CD4-positive, alpha-beta memory T cell (primary cell): ENCODE results near the gene RALGAPA2. TPM values are rescaled to one million over a fixed set of nuclear protein-coding genes. Genes with fewer than 3 reads are reported as not detected.

Source experiments
- CTCF ChIA-PET: fragments of 350-600 bp; sonication (Branson Sonifier 250); formaldehyde crosslinking; loops from one replicate; lab custom pipeline; 2021; ENCODE audit warnings: inconsistent platforms; ENCODE audit not compliant: partially characterized antibody; lab: Charles Lee
- POLR2A ChIA-PET: fragments of 350-600 bp; sonication (Branson Sonifier 250); formaldehyde crosslinking; loops from one replicate; lab custom pipeline; 2021; ENCODE audit not compliant: partially characterized antibody; lab: Charles Lee
- DNase-seq, 5 donors: peaks; one replicate each; pipeline versions ENCODE4 v3.0.0 to v3.0.0-alpha.2; 2020 to 2022; ENCODE audit warnings: mixed read lengths in 1 of 5
- H3K27ac ChIP-seq: one replicate; pipeline ENCODE4 v1.7.0; 2013; ENCODE audit warnings: low read depth, low read length
- H3K27me3 ChIP-seq: 2 replicates; pipeline ENCODE4 v1.7.0; 2013; ENCODE audit warnings: mild to moderate bottlenecking, low read length, moderate library complexity; ENCODE audit not compliant: insufficient read depth
- H3K36me3 ChIP-seq: 2 replicates; pipeline ENCODE4 v1.7.0; 2013; ENCODE audit warnings: mild to moderate bottlenecking, low read length, moderate library complexity; ENCODE audit not compliant: insufficient read depth
- H3K4me1 ChIP-seq: 2 replicates; pipeline ENCODE4 v1.7.0; 2013; ENCODE audit warnings: mild to moderate bottlenecking, low read length, moderate library complexity; ENCODE audit not compliant: insufficient read depth
- H3K4me3 ChIP-seq, 2 donors: one replicate each; pipeline ENCODE4 v1.7.0; 2013; ENCODE audit warnings: low read length in 2 of 2, mild to moderate bottlenecking in 1 of 2
- H3K9me3 ChIP-seq, 2 donors: one replicate each; pipeline ENCODE4 v1.7.0; 2013; ENCODE audit warnings: low read length in 2 of 2, control low read depth in 1 of 2; ENCODE audit not compliant: control insufficient read depth in 1 of 2
- H3K27ac Mint-ChIP-seq, 7 donors: one replicate each; pipeline ENCODE4 v1.8.0; 2020 to 2021; ENCODE audit warnings: mixed read lengths in 7 of 7, mild to moderate bottlenecking in 6 of 7, inconsistent platforms in 3 of 7, moderate library complexity in 3 of 7
- H3K27me3 Mint-ChIP-seq, 2 donors: one replicate each; pipeline ENCODE4 v1.8.0; 2020 to 2021; ENCODE audit warnings: mixed read lengths in 2 of 2
- H3K36me3 Mint-ChIP-seq, 2 donors: one replicate each; pipeline ENCODE4 v1.8.0; 2020 to 2021; ENCODE audit warnings: mixed read lengths in 2 of 2, inconsistent platforms in 1 of 2, mild to moderate bottlenecking in 1 of 2
- H3K4me1 Mint-ChIP-seq, 4 donors: one replicate each; pipeline ENCODE4 v1.8.0; 2020 to 2021; ENCODE audit warnings: mixed read lengths in 4 of 4, mild to moderate bottlenecking in 1 of 4
- H3K4me3 Mint-ChIP-seq, 8 donors: one replicate each; pipeline ENCODE4 v1.8.0; 2020 to 2021; ENCODE audit warnings: mixed read lengths in 8 of 8, mild to moderate bottlenecking in 7 of 8, moderate library complexity in 6 of 8, inconsistent platforms in 3 of 8
- H3K9me3 Mint-ChIP-seq, 8 donors: one replicate each; pipeline ENCODE4 v1.8.0; 2020 to 2021; ENCODE audit warnings: mixed read lengths in 8 of 8, mild to moderate bottlenecking in 5 of 8, inconsistent platforms in 3 of 8, moderate library complexity in 1 of 8
- intact Hi-C: fragments of 100-400 bp; cut with micrococcal nuclease; formaldehyde crosslinking; loops from one replicate; pipeline ENCODE4 v1.15.1; 2023
- polyA plus RNA-seq, 2 donors: library from polyadenylated mRNA; unstranded; fragments of 300-500 nt; fragmentation: Illumina TruSeq; gene quantifications; one replicate each; pipeline ENCODE4 v1.2.3, GENCODE V29; 2021
- total RNA-seq, 2 experiments: library from RNA; stranded (reverse); gene quantifications; one replicate each; pipeline ENCODE4 v1.2.3, GENCODE V29; 2021

The RALGAPA2 gene
- total and polyA plus RNA-seq, 4 experiments from 2014 or later = 1.6 to 36.3 (median 21.5) TPM

- no peaks in the 10 kb centered on the region for H3K36me3 ChIP-seq
- H3K9me3 ChIP-seq = no peaks in the 10 kb centered on the region
- intact Hi-C loops = no loop called here
- peaks cover 5% of the 10 kb centered on the region for H3K27me3 ChIP-seq
- H3K27me3 Mint-ChIP-seq = peaks cover 38 to 39% of the 10 kb centered on the region in 2 donors
- peak overlapping the region in 1 of 8 donors; percentile 22 for H3K4me3 Mint-ChIP-seq
- no peak for DNase-seq
- no peak overlapping the region for H3K4me3 ChIP-seq
- peaks cover 0 to under 1% (median 0%) of the 10 kb centered on the region in 8 donors for H3K9me3 Mint-ChIP-seq
- H3K27ac Mint-ChIP-seq = no peak overlapping the region
- H3K4me1 ChIP-seq = peaks cover 9% of the 10 kb centered on the region
- ChIA-PET POLR2A (no interaction called here), CTCF (no interaction called here)
- no peak overlapping the region for H3K27ac ChIP-seq
- H3K36me3 Mint-ChIP-seq = no peaks in the 10 kb centered on the region
- peaks cover 9 to 35% (median 15%) of the 10 kb centered on the region in 4 donors for H3K4me1 Mint-ChIP-seq
These were observed 347.6 kb downstream of the RALGAPA2 start for GRCh38 chr20:20364593-20365479.

- POLR2A ChIA-PET = no interaction called here
- CTCF ChIA-PET = no interaction called here
- H3K27ac ChIP-seq = no peak overlapping the region
- Mint-ChIP-seq H3K27me3 (peaks cover 37 to 38% of the 10 kb centered on the region in 2 donors), H3K4me1 (peaks cover 11 to 35% (median 17%) of the 10 kb centered on the region in 4 donors), H3K4me3 (no peak overlapping the region), H3K27ac (no peak overlapping the region), H3K36me3 (no peaks in the 10 kb centered on the region), H3K9me3 (no peaks in the 10 kb centered on the region)
- no peaks in the 10 kb centered on the region for H3K36me3 ChIP-seq
- H3K4me1 ChIP-seq = peaks cover 12% of the 10 kb centered on the region
- H3K27me3 ChIP-seq = peaks cover 5% of the 10 kb centered on the region
- H3K9me3 ChIP-seq = no peaks in the 10 kb centered on the region
- H3K4me3 ChIP-seq = no peak overlapping the region
- no peak for DNase-seq
- intact Hi-C loops = no loop called here
These were observed 348.4 kb downstream of the RALGAPA2 start for GRCh38 chr20:20363799-20364592.

GRCh38 chr20:20363434-20363798 is 349.0 kb downstream of the RALGAPA2 start:
- no peak for DNase-seq
- no peaks in the 10 kb centered on the region for H3K9me3 ChIP-seq
- H3K4me1 Mint-ChIP-seq = peaks cover 11 to 35% (median 17%) of the 10 kb centered on the region in 4 donors
- H3K4me3 ChIP-seq = no peak overlapping the region
- peaks cover 12% of the 10 kb centered on the region for H3K4me1 ChIP-seq
- H3K9me3 Mint-ChIP-seq = no peaks in the 10 kb centered on the region
- no peaks in the 10 kb centered on the region for H3K36me3 Mint-ChIP-seq
- intact Hi-C loops = no loop called here
- H3K36me3 ChIP-seq = no peaks in the 10 kb centered on the region
- H3K4me3 Mint-ChIP-seq = peak overlapping the region in 1 of 8 donors; percentile 41
- no peak overlapping the region for H3K27ac Mint-ChIP-seq
- CTCF ChIA-PET = no interaction called here
- no peak overlapping the region for H3K27ac ChIP-seq
- peaks cover 5% of the 10 kb centered on the region for H3K27me3 ChIP-seq
- POLR2A ChIA-PET = no interaction called here
- H3K27me3 Mint-ChIP-seq = peaks cover 37 to 38% of the 10 kb centered on the region in 2 donors

- H3K4me3 Mint-ChIP-seq = no peak overlapping the region
- CTCF ChIA-PET = no interaction called here
- no peak overlapping the region for H3K27ac ChIP-seq
These were observed 349.5 kb downstream of the RALGAPA2 start for GRCh38 chr20:20362774-20363433.

GRCh38 chr20:20360464-20360863 is 352.0 kb downstream of the RALGAPA2 start:
- H3K27me3 Mint-ChIP-seq = peaks cover 28 to 29% of the 10 kb centered on the region in 2 donors
- Histone ChIP-seq H3K36me3 (no peaks in the 10 kb centered on the region), H3K9me3 (no peaks in the 10 kb centered on the region), H3K27ac (no peak overlapping the region), H3K4me3 (no peak overlapping the region), H3K27me3 (peaks cover 5% of the 10 kb centered on the region), H3K4me1 (peaks cover 12% of the 10 kb centered on the region)
- H3K36me3 Mint-ChIP-seq = no peaks in the 10 kb centered on the region
- H3K27ac Mint-ChIP-seq = no peak overlapping the region
- H3K9me3 Mint-ChIP-seq = no peaks in the 10 kb centered on the region
- H3K4me1 Mint-ChIP-seq = peaks cover 11 to 28% (median 15%) of the 10 kb centered on the region in 4 donors
- peak in 2 of 5 donors; percentile 9 to 15 for DNase-seq
- H3K4me3 Mint-ChIP-seq = peak overlapping the region in 6 of 8 donors; percentile 16 to 61 (median 32)
- ChIA-PET CTCF (no interaction called here), POLR2A (no interaction called here)
- intact Hi-C loops = loop anchor here (1.0 kb wide), 1 partner anchor 208 kb away; no protein-coding TSS in a partner anchor

More at GRCh38 chr20:20362774-20363433, 349.5 kb downstream of the RALGAPA2 start:
- intact Hi-C loops = no loop called here
- Histone ChIP-seq H3K36me3 (no peaks in the 10 kb centered on the region), H3K4me1 (peaks cover 12% of the 10 kb centered on the region), H3K9me3 (no peaks in the 10 kb centered on the region), H3K4me3 (no peak overlapping the region), H3K27me3 (peaks cover 5% of the 10 kb centered on the region)
- DNase-seq = no peak
- POLR2A ChIA-PET = no interaction called here
- H3K27ac Mint-ChIP-seq = no peak overlapping the region
- peaks cover 37 to 38% of the 10 kb centered on the region in 2 donors for H3K27me3 Mint-ChIP-seq
- H3K9me3 Mint-ChIP-seq = no peaks in the 10 kb centered on the region
- H3K4me1 Mint-ChIP-seq = peaks cover 11 to 35% (median 17%) of the 10 kb centered on the region in 4 donors
- no peaks in the 10 kb centered on the region for H3K36me3 Mint-ChIP-seq

- peak overlapping the region in 2 of 8 donors; percentile 42 to 74 for H3K4me3 Mint-ChIP-seq
- POLR2A ChIA-PET = no interaction called here
- peaks cover 12% of the 10 kb centered on the region for H3K4me1 ChIP-seq
These were observed 352.8 kb downstream of the RALGAPA2 start for GRCh38 chr20:20359628-20360027.

More at GRCh38 chr20:20359628-20360027, 352.8 kb downstream of the RALGAPA2 start:
- CTCF ChIA-PET = no interaction called here
- H3K27me3 Mint-ChIP-seq = peaks cover 24 to 25% of the 10 kb centered on the region in 2 donors
- Histone ChIP-seq H3K4me3 (no peak overlapping the region), H3K9me3 (no peaks in the 10 kb centered on the region), H3K36me3 (no peaks in the 10 kb centered on the region), H3K27me3 (peaks cover 5% of the 10 kb centered on the region), H3K27ac (no peak overlapping the region)
- intact Hi-C loops = loop anchor here (1.0 kb wide), 1 partner anchor 209 kb away; no protein-coding TSS in a partner anchor
- no peak overlapping the region for H3K27ac Mint-ChIP-seq
- peaks cover 11 to 22% (median 14%) of the 10 kb centered on the region in 4 donors for H3K4me1 Mint-ChIP-seq
- DNase-seq = no peak
- H3K9me3 Mint-ChIP-seq = no peaks in the 10 kb centered on the region
- H3K36me3 Mint-ChIP-seq = no peaks in the 10 kb centered on the region
